ENCODE results near the gene SMC3. TPM values are rescaled to one million over a fixed set of nuclear protein-coding genes. Genes with fewer than 3 reads are reported as not detected.

SMC3 gene
- total RNA-seq, 1 experiment from 2014 or later, result 64.3 TPM

- Histone ChIP-seq H3K9me2 (ENCODE audit: insufficient read depth) (no peaks in the 10 kb centered on the region), H3K36me3 (ENCODE audit: control insufficient read depth in 1 of 2, insufficient read depth in 2 of 2, low read length in 2 of 2) (no peaks in the 10 kb centered on the region), H3K4me2 (ENCODE audit: low read length) (no peak overlapping the region), H3K4me3 (replicated peaks in 1 of 2; ENCODE audit: low read depth in 1 of 2, low read length in 2 of 2) (no peak overlapping the region), H3K9me3 (ENCODE audit: control insufficient read depth in 1 of 2, insufficient read depth in 1 of 2, low read depth in 1 of 2, low read length in 2 of 2) (no peaks in the 10 kb centered on the region), H3K79me2 (ENCODE audit: insufficient read depth, low read length) (no peaks in the 10 kb centered on the region), H3K27me3 (ENCODE audit: insufficient read depth, low read length) (no peaks in the 10 kb centered on the region), H3K9ac (ENCODE audit: low read length) (no peak overlapping the region), H3K4me1 (ENCODE audit: control insufficient read depth in 1 of 2, insufficient read depth in 2 of 2, low read length in 2 of 2) (peaks cover 7 to 10% of the 10 kb centered on the region in 2 experiments; a peak in 3 of 4 replicates), H3K27ac (ENCODE audit: low read depth, low read length) (no peak overlapping the region), H2AFZ (ENCODE audit: low read depth, low read length, poor library complexity, severe bottlenecking) (no peak overlapping the region), H4K20me1 (ENCODE audit: insufficient read depth) (no peaks in the 10 kb centered on the region)
- ChIA-PET POLR2A (no interaction called here), CTCF (interaction anchor here (0.9 to 1.5 kb wide), 2 partner anchors 11 to 23 kb away, joined by 4 to 6 read pairs; no protein-coding TSS in a partner anchor), RAD21 (ENCODE audit: low non-redundant PET in 1 of 2, low total read pairs in 2 of 2, uncharacterized antibody in 2 of 2, unreplicated experiment in 2 of 2) (no interaction called here)
- ATAC-seq (no peak), DNase-seq (ENCODE audit: low read depth, low spot score) (no peak)
- BruUV-seq (replicated peaks), result no TSS peak
- intact Hi-C loops (cut with micrococcal nuclease), result no loop called here
- TF ChIP-seq POLR2A (IDR thresholded peaks at IDR 0.05; ENCODE audit: borderline replicate concordance, extremely low read depth, insufficient read depth, insufficient read length) (no peak), ELF1 (IDR thresholded peaks at IDR 0.05; ENCODE audit: borderline replicate concordance, low read depth) (no peak), RAD21 (IDR thresholded peaks at IDR 0.05; ENCODE audit: low read depth) (peak; percentile 42), EGR1 (IDR thresholded peaks at IDR 0.05; ENCODE audit: low read depth) (no peak), CBX3 (IDR thresholded peaks at IDR 0.05; ENCODE audit: low read depth) (no peak)
- TF ChIP-seq, protein P1, sequence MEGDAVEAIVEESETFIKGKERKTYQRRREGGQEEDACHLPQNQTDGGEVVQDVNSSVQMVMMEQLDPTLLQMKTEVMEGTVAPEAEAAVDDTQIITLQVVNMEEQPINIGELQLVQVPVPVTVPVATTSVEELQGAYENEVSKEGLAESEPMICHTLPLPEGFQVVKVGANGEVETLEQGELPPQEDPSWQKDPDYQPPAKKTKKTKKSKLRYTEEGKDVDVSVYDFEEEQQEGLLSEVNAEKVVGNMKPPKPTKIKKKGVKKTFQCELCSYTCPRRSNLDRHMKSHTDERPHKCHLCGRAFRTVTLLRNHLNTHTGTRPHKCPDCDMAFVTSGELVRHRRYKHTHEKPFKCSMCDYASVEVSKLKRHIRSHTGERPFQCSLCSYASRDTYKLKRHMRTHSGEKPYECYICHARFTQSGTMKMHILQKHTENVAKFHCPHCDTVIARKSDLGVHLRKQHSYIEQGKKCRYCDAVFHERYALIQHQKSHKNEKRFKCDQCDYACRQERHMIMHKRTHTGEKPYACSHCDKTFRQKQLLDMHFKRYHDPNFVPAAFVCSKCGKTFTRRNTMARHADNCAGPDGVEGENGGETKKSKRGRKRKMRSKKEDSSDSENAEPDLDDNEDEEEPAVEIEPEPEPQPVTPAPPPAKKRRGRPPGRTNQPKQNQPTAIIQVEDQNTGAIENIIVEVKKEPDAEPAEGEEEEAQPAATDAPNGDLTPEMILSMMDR (IDR thresholded peaks at IDR 0.05 in 2 of 3, conservative IDR thresholded peaks at IDR 0.05 in 1 of 3; ENCODE audit: borderline replicate concordance in 1 of 3, insufficient read depth in 1 of 3, low read depth in 2 of 3, low read length in 2 of 3), result peak in 1 of 3 experiments; percentile 37; a peak in 1 of 6 replicates
These were observed 81.3 kb downstream of the SMC3 start for GRCh38 chr10:110648692-110649346.

Measured in HCT116 (cell line).